ENCODE measurements around the gene FANCC. TPM values are rescaled to one million over a fixed set of nuclear protein-coding genes. Genes with fewer than 3 reads are reported as not detected.

Gene FANCC
- polyA plus RNA-seq, 1 donor = 24.8 TPM

DNA sequence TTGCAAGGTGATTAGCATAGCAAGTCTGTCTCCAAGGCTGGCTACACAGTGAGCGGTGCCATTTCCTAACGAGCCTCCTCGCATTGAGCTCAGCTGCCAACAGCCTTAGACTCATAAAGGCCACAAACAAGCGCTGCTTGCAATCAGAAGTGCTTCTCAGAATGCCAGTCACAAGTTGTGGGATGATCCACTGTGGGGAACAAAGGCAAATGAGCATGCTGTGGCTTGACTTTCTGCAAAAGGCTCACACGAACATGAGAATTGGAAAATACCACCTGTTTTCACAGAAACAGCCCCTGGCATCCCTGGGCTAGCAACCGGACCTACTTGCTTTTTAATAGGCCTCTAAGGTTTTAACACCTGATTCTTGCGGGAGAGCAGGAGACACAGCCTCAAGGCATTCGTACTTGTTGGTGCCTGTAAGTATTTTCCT lies 215.5 kb downstream of the FANCC start:
- DNase-seq = no peak

DNA sequence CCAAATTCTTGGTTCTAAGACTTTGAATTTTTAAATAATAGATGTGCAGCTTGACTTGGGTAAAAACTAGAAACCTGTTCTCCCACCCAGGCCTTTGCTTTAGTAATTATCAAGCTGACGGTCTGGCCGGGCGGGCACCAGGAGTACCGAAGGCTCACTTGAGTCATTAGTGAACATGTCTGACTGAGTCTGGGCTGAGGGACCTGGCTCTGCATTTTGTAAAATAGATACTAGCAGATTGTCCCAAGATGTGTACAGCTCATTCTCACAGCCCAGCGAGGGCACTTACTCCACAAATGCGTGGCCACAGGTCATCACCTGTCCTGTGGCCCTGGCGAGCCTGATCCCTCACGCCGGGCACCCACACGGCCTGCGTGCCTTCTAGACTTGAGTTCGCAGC lies 216.2 kb downstream of the FANCC start:
- DNase-seq = no peak

DNA sequence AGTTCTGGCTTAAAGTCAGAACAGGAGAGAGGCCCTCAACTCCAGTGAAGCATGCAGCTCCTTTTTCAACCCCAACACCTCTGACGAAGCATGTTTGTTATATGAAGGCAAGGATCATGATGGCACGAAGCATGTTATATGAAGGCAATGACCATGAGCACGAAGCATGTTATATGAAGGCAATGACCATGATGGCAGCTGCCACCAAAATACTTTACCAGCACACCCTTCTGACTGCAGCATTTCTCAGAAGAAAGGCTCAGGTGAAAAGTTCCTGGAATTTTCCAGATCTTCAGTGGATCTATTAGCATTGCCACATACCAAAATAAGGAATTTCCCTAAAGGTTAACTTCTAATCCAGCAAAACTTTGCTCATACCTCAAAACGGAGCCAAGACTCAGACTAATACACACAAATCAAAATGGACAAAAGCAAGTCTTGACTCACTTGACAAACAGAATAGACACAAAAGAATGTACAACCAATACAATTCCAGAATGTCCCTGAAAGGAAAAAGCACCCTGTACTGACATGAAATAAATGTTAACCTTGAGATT lies 217.4 kb downstream of the FANCC start:
- DNase-seq = no peak

DNA sequence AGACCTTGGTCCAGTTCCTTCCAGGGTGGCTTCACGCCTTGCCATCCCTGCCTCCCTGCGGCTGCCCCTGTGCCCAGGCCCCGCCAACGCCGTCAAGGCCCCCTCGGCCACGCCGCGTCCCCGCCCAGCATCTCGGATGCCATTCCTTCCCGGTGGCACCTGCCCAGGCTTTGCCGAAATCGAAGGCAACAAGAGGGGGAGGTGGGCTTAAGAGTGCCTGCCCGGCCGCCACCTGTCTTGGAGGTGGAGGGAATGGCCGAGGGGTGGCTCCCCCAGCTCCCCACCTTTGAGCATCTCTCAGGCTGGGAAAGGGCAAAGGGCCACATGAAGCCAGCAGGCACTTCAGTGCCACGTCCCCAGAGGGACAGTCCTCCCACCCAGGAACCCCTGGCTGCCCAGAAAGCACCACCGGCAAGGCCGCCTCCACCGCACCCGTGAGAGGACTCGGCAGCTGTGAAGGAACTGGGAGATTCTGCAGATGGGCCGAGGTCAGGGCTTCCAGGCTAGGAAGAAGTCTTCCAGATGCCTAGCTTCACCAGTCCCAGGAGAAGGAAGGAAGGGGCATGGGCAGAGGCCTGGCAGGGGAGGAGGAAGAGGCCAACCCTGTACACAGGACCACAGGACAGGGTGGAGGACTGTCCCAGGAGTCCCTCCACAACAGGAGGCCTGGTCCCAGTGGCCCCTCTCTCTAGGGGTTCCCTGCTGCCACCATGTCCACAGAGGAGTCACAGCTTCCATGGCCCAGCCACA lies 218.0 kb downstream of the FANCC start:
- DNase-seq = no peak

DNA sequence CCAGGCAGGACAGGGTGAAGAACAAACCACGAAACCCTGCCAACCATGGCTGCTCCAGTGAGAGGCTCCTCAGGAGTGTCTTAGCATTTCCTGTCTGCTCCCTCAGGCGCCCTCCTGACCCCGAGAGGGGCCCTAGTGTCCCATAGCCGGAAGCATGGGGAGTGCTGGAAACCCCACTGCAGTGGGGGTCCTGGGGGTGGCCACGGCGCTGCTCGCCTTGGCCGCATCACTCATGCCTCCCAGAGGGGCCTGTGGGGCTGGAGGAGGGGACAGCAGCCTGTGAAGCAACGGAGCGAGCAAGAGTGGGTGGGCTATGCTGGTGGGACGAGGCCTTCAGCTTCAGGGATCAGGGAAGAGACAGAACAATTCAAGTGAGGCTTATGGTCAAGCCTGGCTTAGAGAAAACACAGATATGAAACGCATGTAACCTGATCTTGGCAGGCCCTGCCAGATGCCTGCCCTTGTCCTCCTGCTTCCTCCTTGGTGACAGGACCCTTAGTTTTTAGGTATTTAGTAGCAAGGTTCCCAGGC lies 219.1 kb downstream of the FANCC start:
- DNase-seq = no peak

DNA sequence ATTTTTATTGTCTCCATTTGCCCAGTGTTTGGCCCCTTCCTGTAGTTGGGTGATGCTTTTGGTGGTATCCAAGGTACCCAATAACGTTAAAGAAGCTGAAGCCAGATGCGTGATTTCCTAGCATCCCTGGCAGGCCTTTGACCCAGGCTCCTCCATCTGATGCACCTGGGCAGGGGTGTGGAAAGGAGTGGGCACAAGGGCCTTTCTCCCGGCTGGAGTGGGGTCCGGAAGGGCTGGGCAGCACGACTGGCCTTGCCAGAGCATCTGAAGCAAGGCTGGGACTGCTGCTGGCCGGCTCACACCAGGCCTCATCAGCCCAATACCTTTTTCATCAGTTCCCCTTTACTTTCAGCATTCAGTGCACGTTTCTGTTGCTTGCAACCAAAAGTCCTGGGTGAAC lies 220.2 kb downstream of the FANCC start:
- no peak for DNase-seq

DNA sequence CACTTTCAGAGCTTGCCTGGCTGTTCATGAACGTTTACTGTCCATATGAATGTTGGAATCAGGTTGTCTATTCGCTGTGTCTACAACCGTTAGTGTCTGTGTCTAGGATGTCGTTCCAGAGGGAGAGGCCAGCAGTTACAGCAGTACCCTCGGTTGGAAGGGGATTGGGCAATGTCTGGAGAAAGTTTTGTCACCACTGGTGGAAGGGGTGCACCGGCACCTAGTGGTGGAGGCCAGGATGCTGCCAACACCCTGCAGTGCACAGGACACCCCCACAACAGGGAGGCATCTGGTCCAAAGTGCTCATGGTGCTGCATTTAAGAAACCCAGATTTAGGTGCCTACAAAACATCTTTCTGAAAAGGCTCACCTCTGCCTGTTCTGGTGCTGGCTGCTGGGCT lies 220.7 kb downstream of the FANCC start:
- no peak for DNase-seq

DNA sequence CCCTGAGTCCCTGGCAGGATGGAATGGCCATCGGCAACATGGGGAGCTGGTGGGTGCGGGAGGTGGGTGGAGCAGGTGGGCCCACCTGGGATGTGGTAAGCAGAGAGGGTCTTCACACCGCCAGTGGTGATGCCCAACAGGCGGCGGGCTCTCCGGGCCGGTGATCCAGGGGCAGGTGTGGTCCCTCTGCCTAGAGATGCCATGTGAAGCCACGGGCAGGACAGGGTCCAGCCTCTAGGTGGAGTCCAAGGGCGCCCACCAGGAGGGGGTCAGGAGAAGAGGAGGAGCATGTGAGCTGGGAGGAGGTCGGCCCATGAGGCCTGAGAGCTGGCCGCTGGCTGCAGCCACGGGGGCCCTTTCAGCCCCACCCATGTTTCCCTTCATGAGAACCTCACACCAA lies 221.1 kb downstream of the FANCC start:
- no peak for DNase-seq

DNA sequence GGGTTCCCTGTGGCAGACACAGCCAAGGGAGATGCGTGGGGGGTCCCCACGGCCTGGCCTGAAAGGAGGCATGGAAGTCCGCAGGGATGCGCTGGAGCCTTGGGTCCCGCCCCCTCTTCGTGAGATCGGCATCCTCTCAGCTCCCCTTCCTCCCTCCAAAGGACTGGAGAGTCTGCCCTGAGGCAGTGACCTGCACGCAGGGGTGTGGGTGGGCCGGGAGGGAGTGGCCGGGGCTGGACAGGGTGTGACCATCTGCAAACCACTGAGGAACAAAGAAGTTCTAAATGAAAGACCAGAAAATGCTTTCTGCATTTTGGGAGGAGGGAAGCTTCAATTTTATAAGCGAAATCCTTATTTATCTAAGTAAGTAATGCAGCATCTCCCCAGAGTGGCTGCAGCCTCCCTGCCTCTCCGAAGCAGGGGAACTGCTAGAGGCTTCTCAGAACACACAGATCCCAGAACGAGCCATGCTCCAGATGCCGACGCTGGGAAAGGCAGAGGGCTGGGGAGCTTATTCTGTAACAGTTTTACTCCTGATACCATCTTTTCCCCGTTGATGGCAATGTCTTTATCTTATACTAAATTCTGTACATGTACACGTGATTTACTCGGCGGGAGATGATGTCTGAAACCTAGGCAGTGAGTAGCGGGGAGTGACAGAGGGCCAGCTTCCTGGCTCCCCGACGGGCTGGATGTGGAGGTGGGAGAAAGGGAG lies 221.7 kb downstream of the FANCC start:
- no peak for DNase-seq

DNA sequence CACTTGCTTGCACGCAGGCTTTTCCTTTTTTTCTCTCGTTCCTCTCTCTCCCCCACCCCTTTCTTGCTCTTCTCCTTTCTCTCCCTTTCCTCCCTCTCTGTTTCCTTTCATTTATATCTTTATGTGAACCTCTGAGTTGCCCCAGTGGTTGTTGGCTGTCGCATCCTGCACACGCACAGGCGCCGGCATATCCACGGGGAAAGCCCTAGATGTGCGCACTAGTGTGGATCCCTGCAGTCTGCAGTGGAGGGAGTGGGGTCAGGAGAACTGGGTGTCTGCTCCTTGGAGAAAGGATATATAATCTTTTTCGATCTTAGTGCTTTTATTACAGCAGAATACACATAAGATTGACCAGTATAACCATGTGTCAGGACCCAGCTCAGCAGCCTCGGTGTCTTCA lies 223.5 kb downstream of the FANCC start:
- DNase-seq = no peak

DNA sequence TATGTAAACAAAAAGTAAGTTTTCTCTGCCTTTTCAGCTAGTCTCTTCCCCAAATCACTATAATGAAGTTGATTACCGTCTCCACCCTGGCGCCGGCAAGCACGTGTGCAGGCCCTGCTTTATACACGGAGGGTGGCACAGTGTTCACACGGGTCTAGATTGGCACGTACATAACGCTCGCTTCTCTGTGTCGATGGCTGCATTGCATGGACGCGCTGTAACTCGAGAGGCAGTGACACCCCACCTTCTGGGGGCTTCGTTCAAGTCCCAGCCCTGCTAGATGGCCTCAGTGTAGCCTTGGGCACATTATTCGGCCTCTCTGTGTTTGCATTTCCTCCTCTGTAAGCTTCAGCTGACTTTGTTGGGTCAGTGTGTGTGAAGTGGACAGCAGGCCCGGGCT lies 223.9 kb downstream of the FANCC start:
- no peak for DNase-seq

DNA sequence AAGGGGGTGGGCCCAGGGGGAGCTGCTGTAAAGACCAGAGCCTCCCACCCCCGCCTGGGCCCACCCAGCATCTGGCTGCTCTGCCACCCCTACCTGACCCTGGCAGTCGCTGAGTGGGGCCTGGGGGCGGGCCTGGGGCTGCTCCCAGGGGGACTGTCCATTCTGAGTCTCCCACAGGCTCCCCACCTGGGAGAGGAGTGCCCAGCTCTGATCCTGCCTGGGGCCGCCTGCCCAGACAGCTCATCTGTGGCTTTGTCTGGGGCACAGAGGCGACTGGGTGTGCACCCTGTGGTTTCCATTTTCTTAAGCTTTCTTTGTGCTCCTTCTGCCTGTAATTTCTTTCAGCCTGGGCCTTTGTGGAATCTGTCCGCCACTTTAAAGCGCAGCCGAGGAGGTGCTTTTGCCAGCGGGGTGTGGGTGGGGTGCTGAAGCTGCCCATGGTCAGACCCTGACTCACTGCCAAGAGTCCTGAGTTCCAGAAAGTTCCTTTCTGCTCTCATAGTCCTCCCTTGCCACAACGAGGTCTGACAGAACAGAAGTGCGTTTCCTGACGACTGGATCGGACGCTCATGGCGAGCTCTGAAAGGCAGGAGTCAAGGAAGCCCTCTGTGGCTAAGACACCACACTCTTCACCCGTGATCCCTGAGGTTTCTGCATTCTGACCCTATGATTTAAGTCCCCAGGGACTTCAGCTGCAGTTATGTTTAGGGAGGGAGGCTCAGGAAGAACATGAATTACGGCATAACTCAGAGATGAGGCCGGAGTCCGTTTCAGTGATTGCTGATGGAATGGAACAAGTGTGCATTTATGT lies 225.0 kb downstream of the FANCC start:
- no peak for DNase-seq

DNA sequence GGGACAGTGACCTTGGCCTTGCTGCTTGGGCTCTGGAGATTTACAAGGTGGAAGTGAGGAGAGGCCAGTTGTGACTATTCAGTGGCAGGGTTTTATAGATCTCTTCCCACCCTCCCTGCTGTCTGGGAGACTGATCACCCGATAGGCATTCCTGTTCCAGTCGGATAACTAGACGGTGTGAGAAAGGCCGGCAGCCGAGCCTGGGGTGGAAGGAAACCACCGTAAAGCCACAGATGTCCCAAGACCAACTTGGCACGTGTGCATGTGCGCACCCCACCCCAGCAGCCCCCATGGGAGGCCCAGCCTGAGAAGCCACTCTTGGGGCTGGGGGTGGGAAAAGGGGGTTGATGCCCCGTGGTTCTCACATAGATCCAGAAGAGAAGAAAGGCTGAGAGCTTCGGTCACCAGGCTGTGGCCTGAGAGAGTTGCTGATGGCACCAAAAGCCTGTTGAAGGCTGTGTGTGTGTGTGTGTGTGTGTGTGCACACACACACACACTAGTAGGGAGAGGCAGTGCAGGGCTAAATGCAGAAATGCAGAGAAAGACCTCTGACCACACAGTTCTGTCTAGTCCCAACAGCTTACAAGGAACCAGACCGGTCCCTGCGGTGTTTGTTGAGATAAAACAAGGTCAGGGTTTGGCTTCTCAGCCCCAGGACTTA lies 225.8 kb downstream of the FANCC start:
- no peak for DNase-seq

DNA sequence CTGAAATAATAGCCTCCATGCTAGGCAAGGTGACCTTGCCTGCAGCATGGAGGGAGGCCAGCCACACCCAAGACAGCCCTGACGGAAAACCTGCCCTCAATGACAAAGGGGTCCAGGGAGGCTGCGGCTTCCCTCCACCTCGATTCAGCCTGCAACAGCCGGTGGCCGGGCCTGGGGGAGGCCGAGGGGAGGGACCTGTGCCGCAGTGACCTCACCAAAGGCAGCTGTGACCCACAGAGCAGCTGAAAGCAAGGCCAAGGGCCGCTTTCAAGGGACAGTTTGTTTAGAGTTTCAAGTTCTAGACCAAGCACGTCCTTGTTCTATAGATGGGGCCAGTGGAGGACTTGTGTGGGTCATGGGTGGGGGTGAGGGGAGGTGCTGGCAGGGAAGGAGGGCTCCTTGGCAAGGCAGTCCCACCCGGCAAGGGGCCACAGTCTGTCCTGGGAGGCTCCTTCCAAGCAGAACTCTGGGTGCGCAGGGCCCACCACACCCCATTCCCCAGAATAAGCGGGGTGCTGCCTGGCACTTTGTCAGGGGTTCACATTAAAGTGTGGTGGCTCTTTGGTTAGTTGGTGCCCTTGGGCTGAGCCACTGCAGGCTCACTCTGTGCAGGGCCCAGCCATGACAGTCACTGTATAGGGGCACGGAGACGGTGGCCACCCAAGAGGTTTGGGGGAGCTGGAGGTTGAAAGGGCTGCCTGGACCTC lies 226.5 kb downstream of the FANCC start:
- DNase-seq = no peak

DNA sequence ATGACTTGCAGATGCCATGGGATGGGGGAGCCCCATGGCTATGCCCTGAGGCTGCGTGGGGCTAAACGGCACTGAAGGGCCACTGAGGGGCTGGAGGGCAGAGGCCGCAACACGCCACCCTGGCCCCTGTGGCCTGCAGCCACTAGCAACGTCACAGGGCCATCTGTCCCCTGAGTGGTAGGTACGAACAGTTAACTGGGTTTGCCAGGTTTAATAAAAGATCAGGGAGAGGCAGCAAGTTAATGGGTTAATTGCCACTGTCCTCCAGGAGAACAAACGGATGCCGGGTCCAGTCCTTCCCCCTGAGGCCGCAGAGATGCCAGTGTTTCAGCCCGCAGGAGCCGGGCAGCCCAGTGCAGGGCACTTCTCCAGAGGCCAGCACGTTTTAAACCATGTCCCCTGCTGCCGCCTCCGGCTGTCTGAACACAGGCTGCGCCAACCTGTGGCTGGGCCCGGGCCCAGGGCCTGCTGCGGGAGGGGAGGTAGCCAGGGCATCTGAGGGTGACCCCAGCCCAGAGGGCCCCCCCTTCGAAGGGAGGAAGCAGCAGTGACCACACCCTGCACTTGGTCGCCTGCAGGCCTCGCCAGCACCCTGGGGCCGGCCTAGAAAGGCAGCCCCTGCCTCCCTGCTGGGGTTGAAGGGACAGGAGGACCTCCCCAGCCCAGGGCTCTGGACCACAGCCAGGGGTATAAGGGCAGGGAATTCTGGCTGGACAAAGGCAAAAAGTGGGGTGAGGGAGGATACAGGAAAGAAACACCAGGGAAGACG lies 227.3 kb downstream of the FANCC start:
- DNase-seq = no peak

DNA sequence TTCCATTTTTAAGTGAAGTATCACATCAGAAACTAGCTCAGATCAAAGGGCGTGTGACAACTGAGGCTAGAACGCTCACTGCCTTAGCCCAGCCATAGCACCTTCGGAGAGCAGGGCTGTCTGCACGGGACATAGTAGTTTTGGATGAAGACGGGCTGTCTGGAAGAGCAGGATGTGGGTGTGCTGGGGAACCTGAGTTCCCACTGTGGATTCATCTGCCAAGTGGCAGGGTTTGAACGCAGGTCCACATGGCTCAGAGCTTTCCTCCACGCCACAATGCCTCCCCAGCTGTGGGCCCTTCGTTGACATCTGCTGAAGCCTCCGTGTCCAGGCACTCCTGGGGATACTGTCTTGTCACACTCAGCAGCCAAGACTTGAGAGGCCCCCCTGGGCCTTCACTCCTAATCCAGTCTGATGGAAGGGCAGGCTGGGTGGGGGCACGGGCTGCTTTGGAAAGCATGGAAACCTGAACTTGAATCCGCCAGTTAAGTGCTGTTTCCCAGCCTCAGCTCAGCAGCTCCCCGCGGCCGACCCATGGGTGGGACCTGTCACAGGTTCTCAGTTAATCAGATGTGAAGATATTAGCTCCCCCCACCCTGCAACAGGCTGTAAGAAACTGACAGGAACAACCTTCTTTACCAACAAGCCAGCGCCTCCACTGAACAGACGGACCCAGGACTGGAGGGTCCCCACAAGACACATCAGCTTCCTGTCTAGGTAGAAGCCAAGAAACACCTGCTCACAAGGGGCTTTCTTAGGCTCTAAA lies 228.1 kb downstream of the FANCC start:
- DNase-seq = no peak

DNA sequence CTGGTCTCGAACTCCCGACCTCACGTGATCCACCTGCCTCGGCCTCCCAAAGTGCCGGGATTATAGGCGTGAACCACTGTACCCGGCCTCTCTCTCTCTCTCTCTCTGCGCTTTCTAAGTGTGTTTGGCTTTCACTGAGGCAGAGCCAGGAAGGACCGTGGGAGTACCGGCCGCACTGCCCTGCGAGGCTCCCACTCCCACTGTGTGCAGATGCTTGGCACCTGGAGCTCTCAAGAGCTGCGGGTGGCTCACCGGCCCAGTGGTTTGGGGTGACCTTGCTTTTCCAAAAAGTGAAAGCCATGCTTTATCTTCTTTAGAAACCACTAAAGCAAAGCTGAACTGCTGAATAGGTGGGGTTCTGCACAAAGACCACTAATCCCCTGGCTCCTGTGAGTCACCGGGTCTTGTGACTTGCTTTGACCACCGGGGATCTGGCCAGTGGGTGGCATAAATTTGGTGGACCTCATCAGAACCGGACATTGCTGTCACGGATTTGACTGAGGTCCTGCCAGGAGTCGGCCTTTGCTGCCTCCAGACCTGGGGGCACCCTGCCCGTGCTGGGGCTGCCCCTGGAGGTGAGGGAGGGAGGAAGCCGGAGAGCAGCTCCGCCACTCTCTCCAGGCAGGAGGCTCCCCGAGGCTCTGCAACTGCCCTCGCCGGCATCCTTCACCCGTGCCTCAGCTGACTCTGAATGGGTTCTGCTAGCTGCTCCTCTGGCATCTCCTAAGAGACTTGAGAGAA lies 228.9 kb downstream of the FANCC start:
- no peak for DNase-seq

DNA sequence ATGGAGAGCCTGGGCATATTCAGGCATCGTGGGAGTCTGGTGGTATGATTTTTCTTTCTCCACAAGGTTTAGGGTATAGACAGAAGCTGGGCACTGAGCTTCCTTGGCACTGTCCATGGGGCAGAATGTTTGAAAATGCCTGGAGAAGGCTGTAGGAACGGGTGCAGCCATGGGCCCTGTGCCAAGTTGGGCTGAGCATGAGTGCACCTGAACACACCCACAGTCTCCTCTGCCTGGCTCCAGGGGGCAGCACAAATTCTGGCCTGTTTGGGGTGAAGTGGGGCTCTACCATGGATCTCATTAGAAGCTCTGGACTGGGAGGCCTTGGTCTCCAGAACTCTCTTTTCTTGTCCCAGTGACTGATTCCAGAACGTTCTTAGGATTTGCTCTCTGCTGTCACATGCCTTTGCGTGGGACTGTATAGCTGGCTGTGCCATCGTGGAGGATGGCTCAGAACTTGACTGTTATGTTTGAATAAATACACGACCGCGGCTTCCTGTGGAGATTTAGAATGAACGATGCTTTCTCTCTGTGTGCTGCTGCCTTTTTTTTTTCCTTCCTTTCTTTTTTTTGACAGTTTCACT lies 229.8 kb downstream of the FANCC start:
- no peak for DNase-seq
